KMS-11 (cell line): Measurements from ENCODE around the gene NADSYN1.

Source experiments
- H2AFZ ChIP-seq: fragments of 200-600 bp; sonication (generic); 2 replicates; pipeline ENCODE4 v1.6.1; 2016; ENCODE audit warnings: antibody characterized with exemption, mixed run types, low read depth
- H3K27ac ChIP-seq: fragments of 200-600 bp; sonication (generic); 2 replicates; pipeline ENCODE4 v1.6.1; 2016; ENCODE audit warnings: mild to moderate bottlenecking, mixed run types
- H3K27me3 ChIP-seq: fragments of 200-600 bp; sonication (generic); 2 replicates; pipeline ENCODE4 v1.6.1; 2017; ENCODE audit warnings: mild to moderate bottlenecking, low read depth, mixed run types, moderate library complexity; ENCODE audit not compliant: insufficient read depth
- H3K36me3 ChIP-seq: fragments of 200-600 bp; sonication (generic); 2 replicates; pipeline ENCODE4 v1.6.1; 2017; ENCODE audit warnings: mild to moderate bottlenecking, mixed run types; ENCODE audit not compliant: insufficient read depth
- H3K4me1 ChIP-seq: fragments of 200-600 bp; sonication (generic); 2 replicates; pipeline ENCODE4 v1.6.1; 2016; ENCODE audit warnings: mild to moderate bottlenecking, low read depth, mixed run types; ENCODE audit not compliant: poor library complexity, severe bottlenecking
- H3K4me2 ChIP-seq: fragments of 200-600 bp; sonication (generic); 2 replicates; pipeline ENCODE4 v1.7.0; 2016; ENCODE audit warnings: mild to moderate bottlenecking, mixed run types
- H3K4me3 ChIP-seq: fragments of 200-600 bp; sonication (generic); IDR thresholded peaks from 2 replicates; pipeline ENCODE4 v1.6.1; 2017; ENCODE audit warnings: low read depth, low read length, mixed read lengths; ENCODE audit not compliant: insufficient read depth
- H3K79me2 ChIP-seq: fragments of 200-600 bp; sonication (generic); 2 replicates; pipeline ENCODE4 v1.6.1; 2016; ENCODE audit warnings: low read depth, mixed run types; ENCODE audit not compliant: insufficient read depth
- H3K9ac ChIP-seq: fragments of 200-600 bp; sonication (generic); 2 replicates; pipeline ENCODE4 v1.6.1; 2016; ENCODE audit warnings: mild to moderate bottlenecking, mixed run types
- H4K20me1 ChIP-seq: fragments of 200-600 bp; sonication (generic); 2 replicates; pipeline ENCODE4 v1.6.1; 2016; ENCODE audit warnings: mild to moderate bottlenecking, mixed run types; ENCODE audit not compliant: insufficient read depth
- CTCF ChIP-seq: fragments of 200-600 bp; sonication (generic); conservative IDR thresholded peaks from 2 replicates; pipeline ENCODE4 v1.6.1; 2017; ENCODE audit warnings: low read depth, mild to moderate bottlenecking, antibody characterized with exemption, low read length, moderate library complexity, mixed read lengths

NADSYN1 gene

GRCh38 chr11:71481101-71481960 lies 28.3 kb downstream of the NADSYN1 start:
- no peak overlapping the region for H3K27ac ChIP-seq
- no peaks in the 10 kb centered on the region for H3K36me3 ChIP-seq

GRCh38 chr11:71482216-71482615 lies 29.2 kb downstream of the NADSYN1 start:
- TF ChIP-seq CTCF = no peak
- H3K4me1 ChIP-seq = no peaks in the 10 kb centered on the region
- no peaks in the 10 kb centered on the region for H4K20me1 ChIP-seq
- no peak overlapping the region for H3K4me2 ChIP-seq
- H3K9ac ChIP-seq = no peak overlapping the region
- H3K27ac ChIP-seq = no peak overlapping the region
- no peak overlapping the region for H3K4me3 ChIP-seq
- H3K36me3 ChIP-seq = no peaks in the 10 kb centered on the region
- H3K27me3 ChIP-seq = no peaks in the 10 kb centered on the region
- no peaks in the 10 kb centered on the region for H3K79me2 ChIP-seq
- H2AFZ ChIP-seq = no peak overlapping the region

More at GRCh38 chr11:71481101-71481960, 28.3 kb downstream of the NADSYN1 start:
- H3K4me3 ChIP-seq = no peak overlapping the region
- H3K27me3 ChIP-seq = no peaks in the 10 kb centered on the region
- H3K4me2 ChIP-seq = no peak overlapping the region
- no peak overlapping the region for H3K9ac ChIP-seq
- no peak for TF ChIP-seq CTCF
- H3K4me1 ChIP-seq = no peaks in the 10 kb centered on the region
- H2AFZ ChIP-seq = no peak overlapping the region
- H4K20me1 ChIP-seq = no peaks in the 10 kb centered on the region
- no peaks in the 10 kb centered on the region for H3K79me2 ChIP-seq

- Histone ChIP-seq H4K20me1 (no peaks in the 10 kb centered on the region), H3K9ac (no peak overlapping the region), H3K79me2 (no peaks in the 10 kb centered on the region), H3K36me3 (no peaks in the 10 kb centered on the region), H2AFZ (no peak overlapping the region), H3K4me1 (no peaks in the 10 kb centered on the region), H3K27ac (no peak overlapping the region), H3K27me3 (no peaks in the 10 kb centered on the region), H3K4me2 (no peak overlapping the region), H3K4me3 (no peak overlapping the region)
- TF ChIP-seq CTCF = no peak
Observed at GRCh38 chr11:71482746-71483364, 29.9 kb downstream of the NADSYN1 start.

- no peaks in the 10 kb centered on the region for H4K20me1 ChIP-seq
- H3K4me1 ChIP-seq = no peaks in the 10 kb centered on the region
- no peak overlapping the region for H2AFZ ChIP-seq
- no peak for TF ChIP-seq CTCF
- H3K4me2 ChIP-seq = no peak overlapping the region
- no peak overlapping the region for H3K27ac ChIP-seq
- H3K9ac ChIP-seq = no peak overlapping the region
- no peak overlapping the region for H3K4me3 ChIP-seq
- no peaks in the 10 kb centered on the region for H3K36me3 ChIP-seq
- no peaks in the 10 kb centered on the region for H3K79me2 ChIP-seq
- no peaks in the 10 kb centered on the region for H3K27me3 ChIP-seq
Observed at GRCh38 chr11:71483692-71484091, 30.7 kb downstream of the NADSYN1 start.
